Spleen (tissue), 7 donors: ENCODE results near the gene CFAP20DC.

ENCODE experiments used
- POLR2AphosphoS5 ChIP-seq, 3 donors: sonication (generic); formaldehyde crosslinking; IDR thresholded peaks; one replicate each; pipeline ENCODE4 v1.5.1; 2017; ENCODE audit warnings: antibody characterized with exemption in 3 of 3
- TF ChIP-seq, protein P1 (sequence below), 11 experiments: fragments of 200-600 bp in 7 of 11; fragments of 450-650 bp in 4 of 11; sonication (generic) in 4 of 11; IDR thresholded peaks in 8 of 11; conservative IDR thresholded peaks in 3 of 11; 1 replicate in 7 of 11; 2 replicates in 4 of 11; pipeline versions ENCODE4 v1.4.0 to v1.8.0; 2016 to 2021; ENCODE audit warnings: antibody characterized with exemption in 11 of 11, inconsistent platforms in 4 of 11, mild to moderate bottlenecking in 1 of 11
- donor health status: DM: no; HTN: no; CAD: no; lungs with moderate emphysema.
- donor health status: DM: no; HTN: no; CAD: no.
- donor health status: DM: no; HTN: no; CAD: no.

DNA sequence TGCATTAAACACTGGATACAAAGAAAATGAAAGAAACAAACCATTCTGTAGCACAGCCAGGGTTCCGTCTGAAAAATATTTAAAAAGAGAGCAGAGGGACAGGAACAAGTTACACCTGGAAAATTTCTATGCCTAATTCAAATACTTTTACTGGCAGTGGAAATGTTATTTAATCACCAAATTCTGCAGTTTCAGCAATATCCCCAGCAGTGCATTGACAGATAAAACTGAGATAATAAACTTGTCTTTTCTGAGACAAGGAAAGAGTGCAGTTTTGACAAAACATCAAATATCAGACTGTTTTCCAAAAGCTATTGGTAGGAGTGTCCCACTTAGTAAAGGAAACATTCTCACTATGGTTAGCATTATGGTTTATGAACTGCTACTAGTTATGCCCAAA is 209.9 kb downstream of the CFAP20DC start:
- TF ChIP-seq, protein P1, sequence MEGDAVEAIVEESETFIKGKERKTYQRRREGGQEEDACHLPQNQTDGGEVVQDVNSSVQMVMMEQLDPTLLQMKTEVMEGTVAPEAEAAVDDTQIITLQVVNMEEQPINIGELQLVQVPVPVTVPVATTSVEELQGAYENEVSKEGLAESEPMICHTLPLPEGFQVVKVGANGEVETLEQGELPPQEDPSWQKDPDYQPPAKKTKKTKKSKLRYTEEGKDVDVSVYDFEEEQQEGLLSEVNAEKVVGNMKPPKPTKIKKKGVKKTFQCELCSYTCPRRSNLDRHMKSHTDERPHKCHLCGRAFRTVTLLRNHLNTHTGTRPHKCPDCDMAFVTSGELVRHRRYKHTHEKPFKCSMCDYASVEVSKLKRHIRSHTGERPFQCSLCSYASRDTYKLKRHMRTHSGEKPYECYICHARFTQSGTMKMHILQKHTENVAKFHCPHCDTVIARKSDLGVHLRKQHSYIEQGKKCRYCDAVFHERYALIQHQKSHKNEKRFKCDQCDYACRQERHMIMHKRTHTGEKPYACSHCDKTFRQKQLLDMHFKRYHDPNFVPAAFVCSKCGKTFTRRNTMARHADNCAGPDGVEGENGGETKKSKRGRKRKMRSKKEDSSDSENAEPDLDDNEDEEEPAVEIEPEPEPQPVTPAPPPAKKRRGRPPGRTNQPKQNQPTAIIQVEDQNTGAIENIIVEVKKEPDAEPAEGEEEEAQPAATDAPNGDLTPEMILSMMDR (IDR thresholded peaks at IDR 0.05 in 8 of 11, conservative IDR thresholded peaks at IDR 0.05 in 3 of 11) = no peak
- no peak for TF ChIP-seq POLR2AphosphoS5 (IDR thresholded peaks at IDR 0.05)
